HCT116 (cell line): ENCODE results near the gene LSS. TPM values are rescaled to one million over a fixed set of nuclear protein-coding genes. Genes with fewer than 3 reads are reported as not detected.

Experiments used
- ATAC-seq: fragments of 200-7000 bp; cut with Tn5 transposase; 2 replicates; pipeline ENCODE4 v1.9.1; 2020; ENCODE audit warnings: mild to moderate bottlenecking, moderate library complexity
- BruUV-seq: library from RNA; stranded (reverse); fragments of 400-500 nt; replicated peaks from 2 replicates; lab custom pipeline; 2021; lab: Mats Ljungman, UMichigan
- CTCF ChIA-PET: fragments of 300-600 bp; sonication (Branson Sonifier 250); formaldehyde crosslinking; loops from one replicate; lab custom pipeline; 2021; ENCODE audit warnings: antibody characterized with exemption; lab: Charles Lee
- POLR2A ChIA-PET: fragments of 300-600, 350-600 bp; sonication (Branson Sonifier 250); formaldehyde crosslinking; loops from one replicate; lab custom pipeline; 2021; ENCODE audit warnings: antibody characterized with exemption; lab: Charles Lee
- RAD21 ChIA-PET, 2 experiments: fragments of 300-600 bp; sonication (Branson Sonifier 250); formaldehyde crosslinking; loops; one replicate each; lab custom pipeline; 2023; ENCODE audit warnings: low total read pairs in 2 of 2; ENCODE audit not compliant: uncharacterized antibody in 2 of 2, unreplicated experiment in 2 of 2, low non-redundant PET in 1 of 2; lab: Charles Lee
- DNase-seq: peaks from one replicate; pipeline ENCODE4 v3.0.0-alpha.2; 2010; ENCODE audit warnings: low read depth, low spot score
- H2AFZ ChIP-seq: fragments of 200-600 bp; shearing (Covaris generic), sonication (generic); 2 replicates; pipeline ENCODE4 v1.6.1; 2017; ENCODE audit warnings: low read depth, mixed run types, mixed read lengths, antibody characterized with exemption, low read length; ENCODE audit not compliant: poor library complexity, severe bottlenecking
- H3K27ac ChIP-seq: 2 replicates; pipeline ENCODE4 v1.5.1; 2012; ENCODE audit warnings: low read depth, low read length
- H3K27me3 ChIP-seq: fragments of 200-600 bp; sonication (generic); 2 replicates; pipeline ENCODE4 v1.6.1; 2016; ENCODE audit warnings: mixed run types, low read length, mixed read lengths; ENCODE audit not compliant: insufficient read depth
- H3K36me3 ChIP-seq, 2 experiments: fragments of 200-500 bp in 1 of 2; fragments of 200-600 bp in 1 of 2; sonication (Bioruptor generic) in 1 of 2; sonication (generic) in 1 of 2; 2 replicates each; pipeline versions ENCODE4 v1.5.1 to v1.6.1; 2014 to 2016; ENCODE audit warnings: low read length in 2 of 2, inconsistent platforms in 1 of 2, mixed read lengths in 1 of 2, mixed run types in 1 of 2; ENCODE audit not compliant: insufficient read depth in 2 of 2, control insufficient read depth in 1 of 2
- H3K4me1 ChIP-seq, 2 experiments: fragments of 200-600 bp in 1 of 2; sonication (generic) in 1 of 2; 2 replicates each; pipeline versions ENCODE4 v1.5.1 to v1.6.1; 2012 to 2017; ENCODE audit warnings: low read length in 2 of 2, inconsistent platforms in 1 of 2, mild to moderate bottlenecking in 1 of 2, mixed read lengths in 1 of 2, mixed run types in 1 of 2, moderate library complexity in 1 of 2; ENCODE audit not compliant: insufficient read depth in 2 of 2, control insufficient read depth in 1 of 2
- H3K4me2 ChIP-seq: fragments of 200-600 bp; sonication (generic); 2 replicates; pipeline ENCODE4 v1.6.1; 2017; ENCODE audit warnings: mixed run types, low read length, mixed read lengths
- H3K4me3 ChIP-seq, 2 experiments: fragments of 200-600 bp in 1 of 2; sonication (generic) in 1 of 2; replicated peaks in 1 of 2; 2 replicates each; pipeline ENCODE4 v1.5.1; 2011 to 2016; ENCODE audit warnings: low read length in 2 of 2, control low read depth in 1 of 2, low read depth in 1 of 2, mild to moderate bottlenecking in 1 of 2, mixed read lengths in 1 of 2, mixed run types in 1 of 2
- H3K79me2 ChIP-seq: fragments of 200-600 bp; sonication (generic); 2 replicates; pipeline ENCODE4 v1.6.1; 2017; ENCODE audit warnings: mild to moderate bottlenecking, mixed run types, low read length, moderate library complexity, mixed read lengths; ENCODE audit not compliant: insufficient read depth
- H3K9ac ChIP-seq: fragments of 200-600 bp; sonication (generic); 2 replicates; pipeline ENCODE4 v1.6.1; 2016; ENCODE audit warnings: low read length, mixed read lengths
- H3K9me2 ChIP-seq: fragments of 200-600 bp; sonication (generic), shearing (Covaris generic); 2 replicates; pipeline ENCODE4 v1.6.1; 2017; ENCODE audit warnings: mixed run types, mild to moderate bottlenecking, moderate library complexity; ENCODE audit not compliant: insufficient read depth
- H3K9me3 ChIP-seq, 2 experiments: fragments of 200-500 bp in 1 of 2; fragments of 200-600 bp in 1 of 2; sonication (Bioruptor generic) in 1 of 2; sonication (generic) in 1 of 2; 2 replicates each; pipeline ENCODE4 v1.6.1; 2014 to 2017; ENCODE audit warnings: low read length in 2 of 2, mixed read lengths in 2 of 2, inconsistent platforms in 1 of 2, low read depth in 1 of 2, mild to moderate bottlenecking in 1 of 2, mixed run types in 1 of 2, moderate library complexity in 1 of 2; ENCODE audit not compliant: control insufficient read depth in 1 of 2, insufficient read depth in 1 of 2
- H4K20me1 ChIP-seq: fragments of 200-600 bp; sonication (generic), shearing (Covaris generic); 2 replicates; pipeline ENCODE4 v1.6.1; 2017; ENCODE audit warnings: mixed run types, mild to moderate bottlenecking, moderate library complexity; ENCODE audit not compliant: insufficient read depth
- ATF3 ChIP-seq: IDR thresholded peaks from 2 replicates; pipeline ENCODE4 v1.6.1; 2012
- EZH2 ChIP-seq: fragments of 200-600 bp; sonication (generic); IDR thresholded peaks from 2 replicates; pipeline ENCODE4 v1.6.1; 2017; ENCODE audit warnings: antibody characterized with exemption, mixed run types
- EZH2phosphoT487 ChIP-seq: fragments of 200-600 bp; IDR thresholded peaks from 2 replicates; pipeline ENCODE4 v1.6.1; 2018; ENCODE audit warnings: antibody characterized with exemption, borderline replicate concordance
- FOSL1 ChIP-seq: IDR thresholded peaks from 2 replicates; pipeline ENCODE4 v1.6.1; 2012; ENCODE audit warnings: low read depth
- JUND ChIP-seq: IDR thresholded peaks from 2 replicates; pipeline ENCODE4 v1.6.1; 2012
- MAX ChIP-seq: IDR thresholded peaks from 2 replicates; pipeline ENCODE4 v1.6.1; 2012
- POLR2A ChIP-seq: IDR thresholded peaks from 2 replicates; pipeline ENCODE4 v1.7.0; 2011; ENCODE audit warnings: borderline replicate concordance; ENCODE audit not compliant: insufficient read depth, insufficient read length; ENCODE audit errors: extremely low read depth
- REST ChIP-seq: IDR thresholded peaks from 2 replicates; pipeline ENCODE4 v1.6.1; 2012; ENCODE audit warnings: low read depth
- SIN3A ChIP-seq: IDR thresholded peaks from 2 replicates; pipeline ENCODE4 v1.6.1; 2012; ENCODE audit warnings: low read depth
- YY1 ChIP-seq: IDR thresholded peaks from 2 replicates; pipeline ENCODE4 v1.6.1; 2011; ENCODE audit warnings: low read length, low read depth, moderate library complexity, mild to moderate bottlenecking; ENCODE audit not compliant: insufficient replicate concordance; ENCODE audit errors: extremely low read depth
- ZBTB33 ChIP-seq: IDR thresholded peaks from 2 replicates; pipeline ENCODE4 v1.6.1; 2011; ENCODE audit warnings: mild to moderate bottlenecking, low read length, moderate library complexity; ENCODE audit not compliant: insufficient replicate concordance; ENCODE audit errors: extremely low read depth
- ZFX ChIP-seq: fragments of 450-650 bp; IDR thresholded peaks from 2 replicates; pipeline ENCODE4 v1.6.1; 2017
- intact Hi-C: fragments of 100-400 bp; cut with micrococcal nuclease; formaldehyde crosslinking; loops from 2 replicates; pipeline ENCODE4 v1.10.0; 2022
- total RNA-seq: library from RNA; stranded (reverse); gene quantifications from one replicate; pipeline ENCODE4 v1.2.1, GENCODE V29; 2021; ENCODE audit not compliant: unreplicated experiment

Gene LSS
- total RNA-seq, 1 experiment from 2014 or later: 44.7 TPM

- Histone ChIP-seq H3K9ac (no peak overlapping the region), H3K9me3 (no peaks in the 10 kb centered on the region), H2AFZ (no peak overlapping the region), H3K4me2 (no peak overlapping the region), H3K4me1 (peaks cover 7 to 8% of the 10 kb centered on the region in 2 experiments; a peak in 3 of 4 replicates), H3K4me3 (no peak overlapping the region), H4K20me1 (no peaks in the 10 kb centered on the region), H3K79me2 (no peaks in the 10 kb centered on the region), H3K27me3 (no peaks in the 10 kb centered on the region), H3K9me2 (no peaks in the 10 kb centered on the region), H3K36me3 (no peaks in the 10 kb centered on the region), H3K27ac (no peak overlapping the region; the same call in 1 of the 2 replicates)
- no peak for ATAC-seq
- intact Hi-C loops: no loop called here
- CTCF ChIA-PET: no interaction called here
- TF ChIP-seq ZBTB33 (no peak), YY1 (no peak), POLR2A (no peak), JUND (no peak), MAX (no peak), FOSL1 (no peak), REST (no peak), EZH2 (no peak), ZFX (no peak), EZH2phosphoT487 (no peak), SIN3A (no peak), ATF3 (no peak)
- DNase-seq: no peak
- RAD21 ChIA-PET: no interaction called here
- POLR2A ChIA-PET: no interaction called here
- no TSS peak for BruUV-seq
Observed at GRCh38 chr21:46154155-46154954, 74.2 kb downstream of the LSS start.
